Activated CD8-positive, alpha-beta memory T cell treated with anti-CD3 and anti-CD28 coated beads, Interleukin-2, amount 50 U/mL, for 1 hour (primary cell): ENCODE data around the gene MOGAT1.

Experiments used
- DNase-seq: peaks from one replicate; pipeline ENCODE4 v3.0.0-alpha.2; 2020; ENCODE audit errors: extremely low read depth

Gene MOGAT1

GRCh38 chr2:222671259-222672067 is at the start of gene MOGAT1:
MOGAT1 (plus strand) TSS chr2:222671658; CDS start chr2:222671786, 128 bp downstream.
- no peak for DNase-seq

GRCh38 chr2:222621893-222622292 is 49.6 kb upstream of the MOGAT1 start:
- no peak for DNase-seq

- no peak for DNase-seq
These were observed 48.5 kb upstream of the MOGAT1 start for GRCh38 chr2:222622910-222623309.

GRCh38 chr2:222623756-222624309 is 47.6 kb upstream of the MOGAT1 start:
- DNase-seq = no peak

- no peak for DNase-seq
These were observed 43.7 kb upstream of the MOGAT1 start for GRCh38 chr2:222627764-222628163.

- DNase-seq = no peak
These were observed 36.2 kb upstream of the MOGAT1 start for GRCh38 chr2:222635295-222635694.

- no peak for DNase-seq
These were observed 34.4 kb upstream of the MOGAT1 start for GRCh38 chr2:222637067-222637466.

GRCh38 chr2:222641336-222641735 is 30.1 kb upstream of the MOGAT1 start:
- DNase-seq = no peak

GRCh38 chr2:222643134-222643533 is 28.3 kb upstream of the MOGAT1 start:
- DNase-seq = no peak

GRCh38 chr2:222646008-222646407 is 25.4 kb upstream of the MOGAT1 start:
- DNase-seq = no peak

GRCh38 chr2:222649801-222650200 is 21.7 kb upstream of the MOGAT1 start:
- DNase-seq = no peak

- no peak for DNase-seq
These were observed 19.6 kb upstream of the MOGAT1 start for GRCh38 chr2:222651718-222652418.

GRCh38 chr2:222652491-222653255 is 18.8 kb upstream of the MOGAT1 start:
- no peak for DNase-seq

GRCh38 chr2:222653280-222653679 is 18.2 kb upstream of the MOGAT1 start:
- no peak for DNase-seq

- peak; percentile 87 for DNase-seq
These were observed 15.5 kb upstream of the MOGAT1 start, which contains the start of gene FARSB for GRCh38 chr2:222655787-222656525. FARSB (minus strand) TSS chr2:222656092; CDS start chr2:222656073, 19 bp downstream.

- DNase-seq = no peak
These were observed 14.7 kb upstream of the MOGAT1 start for GRCh38 chr2:222656526-222657446.

GRCh38 chr2:222663479-222663878 is 8.0 kb upstream of the MOGAT1 start:
- no peak for DNase-seq

GRCh38 chr2:222668494-222669154 is 2.8 kb upstream of the MOGAT1 start:
- no peak for DNase-seq

GRCh38 chr2:222669353-222669752 is 2.1 kb upstream of the MOGAT1 start:
- no peak for DNase-seq
